Stomach (tissue), 4 donors: ENCODE data around the gene GNS.

Experiments
- EP300 ChIP-seq: sonication (generic); formaldehyde crosslinking; IDR thresholded peaks from one replicate; pipeline ENCODE4 v1.6.1; 2017; ENCODE audit warnings: antibody characterized with exemption
- POLR2A ChIP-seq, 4 donors: fragments of 450-650 bp; IDR thresholded peaks; one replicate each; pipeline ENCODE4 v1.6.1; 2016; ENCODE audit warnings: antibody characterized with exemption in 4 of 4, control low read depth in 2 of 4, mild to moderate bottlenecking in 1 of 4, moderate library complexity in 1 of 4
- POLR2AphosphoS5 ChIP-seq, 3 donors: sonication (generic); formaldehyde crosslinking; IDR thresholded peaks; one replicate each; pipeline ENCODE4 v1.6.1; 2016; ENCODE audit warnings: antibody characterized with exemption in 3 of 3
- TF ChIP-seq, protein P1 (sequence below), 7 experiments: fragments of 450-650 bp in 4 of 7; fragments of 200-600 bp in 3 of 7; sonication (generic) in 3 of 7; IDR thresholded peaks; one replicate each; pipeline ENCODE4 v1.5.1; 2016 to 2019; ENCODE audit warnings: antibody characterized with exemption in 7 of 7, control low read depth in 2 of 7, mild to moderate bottlenecking in 1 of 7

DNA sequence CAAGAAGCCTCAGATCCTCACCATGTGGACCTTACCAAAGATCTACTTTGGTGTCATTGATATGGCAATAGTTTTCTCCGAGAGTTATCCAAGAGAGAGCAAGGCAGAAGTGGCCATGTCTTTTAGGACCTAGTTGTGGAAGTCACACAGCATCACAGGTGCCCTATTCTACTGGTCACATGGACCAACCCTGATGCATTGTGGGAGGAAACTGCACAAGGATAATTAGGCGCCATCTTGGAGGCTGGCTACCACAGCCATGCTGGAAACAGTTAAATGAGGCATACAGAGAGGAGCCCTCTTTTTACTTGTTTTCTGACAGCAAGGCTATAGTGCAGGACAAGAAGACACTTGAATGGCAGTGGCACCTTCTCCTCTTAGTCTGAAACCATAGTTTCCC is 49.8 kb downstream of the GNS start:
- TF ChIP-seq, protein P1, sequence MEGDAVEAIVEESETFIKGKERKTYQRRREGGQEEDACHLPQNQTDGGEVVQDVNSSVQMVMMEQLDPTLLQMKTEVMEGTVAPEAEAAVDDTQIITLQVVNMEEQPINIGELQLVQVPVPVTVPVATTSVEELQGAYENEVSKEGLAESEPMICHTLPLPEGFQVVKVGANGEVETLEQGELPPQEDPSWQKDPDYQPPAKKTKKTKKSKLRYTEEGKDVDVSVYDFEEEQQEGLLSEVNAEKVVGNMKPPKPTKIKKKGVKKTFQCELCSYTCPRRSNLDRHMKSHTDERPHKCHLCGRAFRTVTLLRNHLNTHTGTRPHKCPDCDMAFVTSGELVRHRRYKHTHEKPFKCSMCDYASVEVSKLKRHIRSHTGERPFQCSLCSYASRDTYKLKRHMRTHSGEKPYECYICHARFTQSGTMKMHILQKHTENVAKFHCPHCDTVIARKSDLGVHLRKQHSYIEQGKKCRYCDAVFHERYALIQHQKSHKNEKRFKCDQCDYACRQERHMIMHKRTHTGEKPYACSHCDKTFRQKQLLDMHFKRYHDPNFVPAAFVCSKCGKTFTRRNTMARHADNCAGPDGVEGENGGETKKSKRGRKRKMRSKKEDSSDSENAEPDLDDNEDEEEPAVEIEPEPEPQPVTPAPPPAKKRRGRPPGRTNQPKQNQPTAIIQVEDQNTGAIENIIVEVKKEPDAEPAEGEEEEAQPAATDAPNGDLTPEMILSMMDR (IDR thresholded peaks at IDR 0.05) = no peak
- no peak for TF ChIP-seq POLR2A (IDR thresholded peaks at IDR 0.05)
- TF ChIP-seq POLR2AphosphoS5 (IDR thresholded peaks at IDR 0.05) = no peak
- no peak for TF ChIP-seq EP300
